HG02623 (cell line): ENCODE results near the gene QRSL1.
"Not testable (repeated sequence)": the region's sequence is repeated elsewhere in the genome, so short reads cannot be mapped to it uniquely, and the experiment has no call there.

Experiments
- ATAC-seq: cut with Tn5 transposase; IDR thresholded peaks from one replicate; pipeline ENCODE4 v1.9.1; 2021; ENCODE audit warnings: moderate library complexity; ENCODE audit not compliant: unreplicated experiment

The QRSL1 gene

GRCh38 chr6:106629103-106629858, at the start of gene QRSL1, which contains the start of gene RTN4IP1:
Gene QRSL1 (plus strand): TSS chr6:106629578. CDS start chr6:106629682, 104 bp downstream.
Gene RTN4IP1 (minus strand): TSS chr6:106629498. CDS start chr6:106629021, 477 bp downstream.
- ATAC-seq, result peak; percentile 81

- ATAC-seq, result no peak
These were observed 47.9 kb upstream of the QRSL1 start for GRCh38 chr6:106581468-106581867.

GRCh38 chr6:106586815-106587415, 42.5 kb upstream of the QRSL1 start:
- ATAC-seq, result no peak

- ATAC-seq, result not testable (repeated sequence)
These were observed 40.4 kb upstream of the QRSL1 start for GRCh38 chr6:106588937-106589336.

- ATAC-seq, result no peak
These were observed 38.1 kb upstream of the QRSL1 start for GRCh38 chr6:106591111-106591825.

- ATAC-seq, result no peak
These were observed 29.9 kb upstream of the QRSL1 start for GRCh38 chr6:106599440-106599839.

GRCh38 chr6:106600329-106600728, 29.0 kb upstream of the QRSL1 start:
- no peak for ATAC-seq

- ATAC-seq, result peak; percentile 64
These were observed 21.2 kb upstream of the QRSL1 start for GRCh38 chr6:106608080-106608668.

GRCh38 chr6:106609699-106610098, 19.7 kb upstream of the QRSL1 start:
- no peak for ATAC-seq

GRCh38 chr6:106611030-106611429, 18.3 kb upstream of the QRSL1 start:
- ATAC-seq, result no peak

GRCh38 chr6:106612671-106613416, 16.5 kb upstream of the QRSL1 start:
- no peak for ATAC-seq

- ATAC-seq, result no peak
These were observed 15.8 kb upstream of the QRSL1 start for GRCh38 chr6:106613590-106613989.

GRCh38 chr6:106614166-106614565, 15.2 kb upstream of the QRSL1 start:
- ATAC-seq, result no peak

GRCh38 chr6:106614592-106615257, 14.7 kb upstream of the QRSL1 start:
- ATAC-seq, result no peak

- peak; percentile 50 for ATAC-seq
These were observed 12.1 kb upstream of the QRSL1 start for GRCh38 chr6:106617302-106617701.

- ATAC-seq, result no peak
These were observed 11.5 kb upstream of the QRSL1 start for GRCh38 chr6:106617857-106618256.

- no peak for ATAC-seq
These were observed 11.1 kb upstream of the QRSL1 start for GRCh38 chr6:106618324-106618723.

- ATAC-seq, result no peak
These were observed 10.2 kb upstream of the QRSL1 start for GRCh38 chr6:106619223-106619622.

GRCh38 chr6:106620931-106621672, 8.3 kb upstream of the QRSL1 start:
- ATAC-seq, result no peak
